ENCODE data around the gene TSHZ2.

- TF ChIP-seq CTCF (IDR thresholded peaks at IDR 0.05), result no peak
- TF ChIP-seq EZH2 (IDR thresholded peaks at IDR 0.05; ENCODE audit: borderline replicate concordance, insufficient read depth, low read depth, low read length, poor library complexity, severe bottlenecking), result no peak
These were observed 92.8 kb downstream of the TSHZ2 start for GRCh38 chr20:53064935-53065334.
